WTC11 (cell line): Measurements from ENCODE around the gene LRRN4. TPM values are rescaled to one million over a fixed set of nuclear protein-coding genes. Genes with fewer than 3 reads are reported as not detected.

Experiments used
- ATAC-seq: fragments of 200-7000 bp; cut with Tn5 transposase; 2 replicates; pipeline ENCODE4 v1.10.0; 2021; ENCODE audit warnings: mild to moderate bottlenecking, moderate library complexity
- CTCF ChIA-PET: fragments of 300-600 bp; sonication (Branson Sonifier 250); formaldehyde crosslinking; loops from one replicate; lab custom pipeline; 2021; ENCODE audit warnings: antibody characterized with exemption; lab: Charles Lee
- POLR2A ChIA-PET: fragments of 350-600 bp; sonication (Branson Sonifier 250); formaldehyde crosslinking; loops from one replicate; lab custom pipeline; 2021; ENCODE audit warnings: antibody characterized with exemption; lab: Charles Lee
- DNase-seq: peaks from one replicate; pipeline ENCODE4 v3.0.0; 2021; ENCODE audit warnings: low spot score
- H3K27ac Mint-ChIP-seq: 2 replicates; pipeline ENCODE4 v1.8.0; 2021; ENCODE audit warnings: mixed read lengths
- H3K27me3 Mint-ChIP-seq: 2 replicates; pipeline ENCODE4 v1.8.0; 2021; ENCODE audit warnings: low read depth, mild to moderate bottlenecking, moderate library complexity, mixed read lengths
- H3K36me3 Mint-ChIP-seq: 2 replicates; pipeline ENCODE4 v1.8.0; 2021; ENCODE audit warnings: mixed read lengths
- H3K4me1 Mint-ChIP-seq: 2 replicates; pipeline ENCODE4 v1.8.0; 2022; ENCODE audit warnings: mixed read lengths
- H3K4me3 Mint-ChIP-seq: 2 replicates; pipeline ENCODE4 v1.8.0; 2021; ENCODE audit warnings: mild to moderate bottlenecking, moderate library complexity, mixed read lengths
- H3K9me3 Mint-ChIP-seq: 2 replicates; pipeline ENCODE4 v1.8.0; 2021; ENCODE audit warnings: mixed read lengths
- CREB1 ChIP-seq: sonication (generic); formaldehyde crosslinking; IDR thresholded peaks from 2 replicates; pipeline ENCODE4 v1.8.0; 2023; ENCODE audit warnings: mild to moderate bottlenecking, missing genetic modification reagents
- CREM ChIP-seq: sonication (generic); formaldehyde crosslinking; IDR thresholded peaks from 2 replicates; pipeline ENCODE4 v1.8.1; 2022; ENCODE audit warnings: mild to moderate bottlenecking, missing genetic modification reagents, moderate library complexity
- ELF4 ChIP-seq: sonication (generic); formaldehyde crosslinking; IDR thresholded peaks from 2 replicates; pipeline ENCODE4 v1.8.1; 2022; ENCODE audit warnings: low read depth, mild to moderate bottlenecking, moderate library complexity, missing genetic modification reagents
- ESRRA ChIP-seq: sonication (generic); formaldehyde crosslinking; IDR thresholded peaks from 2 replicates; pipeline ENCODE4 v1.8.1; 2022; ENCODE audit warnings: mild to moderate bottlenecking, missing genetic modification reagents, borderline replicate concordance
- GABPB1 ChIP-seq: sonication (generic); formaldehyde crosslinking; IDR thresholded peaks from 2 replicates; pipeline ENCODE4 v1.8.1; 2023; ENCODE audit warnings: mild to moderate bottlenecking, missing genetic modification reagents
- JAZF1 ChIP-seq: fragments of 250-450 bp; sonication (Bioruptor Pico); IDR thresholded peaks from 2 replicates; pipeline ENCODE4 v1.9.0; 2021; ENCODE audit warnings: moderate library complexity, mild to moderate bottlenecking, inconsistent platforms
- MXD4 ChIP-seq: fragments of 250-450 bp; sonication (Bioruptor Pico); IDR thresholded peaks from 2 replicates; pipeline ENCODE4 v1.8.0; 2021; ENCODE audit warnings: mild to moderate bottlenecking, moderate library complexity, borderline replicate concordance
- MYBL2 ChIP-seq: sonication (generic); formaldehyde crosslinking; IDR thresholded peaks from 2 replicates; pipeline ENCODE4 v1.8.1; 2023; ENCODE audit warnings: mild to moderate bottlenecking, moderate library complexity, missing genetic modification reagents
- NFATC4 ChIP-seq: fragments of 250-450 bp; sonication (Bioruptor Pico); IDR thresholded peaks from 2 replicates; pipeline ENCODE4 v1.9.0; 2021; ENCODE audit warnings: mild to moderate bottlenecking
- NR1H2 ChIP-seq: sonication (generic); formaldehyde crosslinking; IDR thresholded peaks from 2 replicates; pipeline ENCODE4 v1.9.0; 2021; ENCODE audit warnings: mild to moderate bottlenecking, moderate library complexity, missing genetic modification reagents
- PRRX2 ChIP-seq: fragments of 250-450 bp; sonication (Bioruptor Pico); IDR thresholded peaks from 2 replicates; pipeline ENCODE4 v1.8.0; 2021; ENCODE audit warnings: mild to moderate bottlenecking
- TCF7 ChIP-seq: sonication (generic); formaldehyde crosslinking; IDR thresholded peaks from 2 replicates; pipeline ENCODE4 v1.8.0; 2022; ENCODE audit warnings: mild to moderate bottlenecking, low read depth, missing genetic modification reagents, moderate library complexity
- ZBTB21 ChIP-seq: sonication (generic); formaldehyde crosslinking; IDR thresholded peaks from 2 replicates; pipeline ENCODE4 v1.8.1; 2023; ENCODE audit warnings: mild to moderate bottlenecking, missing genetic modification reagents, borderline replicate concordance
- ZNF396 ChIP-seq: fragments of 250-450 bp; sonication (Bioruptor Pico); IDR thresholded peaks from 2 replicates; pipeline ENCODE4 v1.8.0; 2021; ENCODE audit warnings: mild to moderate bottlenecking, moderate library complexity, borderline replicate concordance
- ZNF416 ChIP-seq: fragments of 250-450 bp; sonication (Bioruptor Pico); IDR thresholded peaks from 2 replicates; pipeline ENCODE4 v1.9.0; 2021; ENCODE audit warnings: mild to moderate bottlenecking, inconsistent platforms
- ZNF671 ChIP-seq: fragments of 250-450 bp; sonication (Bioruptor Pico); IDR thresholded peaks from 2 replicates; pipeline ENCODE4 v1.8.0; 2021; ENCODE audit warnings: mild to moderate bottlenecking
- total RNA-seq: library from RNA; stranded (reverse); gene quantifications from 3 replicates; pipeline ENCODE4 v1.2.3, GENCODE V29; 2021
- TF ChIP-seq, protein P1 (sequence below): sonication (generic); formaldehyde crosslinking; IDR thresholded peaks from 2 replicates; pipeline ENCODE4 v1.8.0; 2022; ENCODE audit warnings: mild to moderate bottlenecking, missing genetic modification reagents
- TF ChIP-seq, protein P2 (sequence below): sonication (generic); formaldehyde crosslinking; conservative IDR thresholded peaks from 2 replicates; pipeline ENCODE4 v1.8.1; 2022; ENCODE audit warnings: mild to moderate bottlenecking, missing genetic modification reagents
- TF ChIP-seq, protein P3 (sequence below): sonication (generic); formaldehyde crosslinking; IDR thresholded peaks from 2 replicates; pipeline ENCODE4 v1.8.0; 2022; ENCODE audit warnings: missing genetic modification reagents
- TF ChIP-seq, protein P4 (sequence below): sonication (generic); formaldehyde crosslinking; IDR thresholded peaks from 2 replicates; pipeline ENCODE4 v1.8.1; 2022; ENCODE audit warnings: low read depth, missing genetic modification reagents, borderline replicate concordance
- TF ChIP-seq, protein P5 (sequence below): fragments of 250-450 bp; sonication (Bioruptor Pico); IDR thresholded peaks from 2 replicates; pipeline ENCODE4 v1.9.0; 2021; ENCODE audit warnings: mild to moderate bottlenecking
- TF ChIP-seq, protein P6 (sequence below): sonication (generic); formaldehyde crosslinking; IDR thresholded peaks from 2 replicates; pipeline ENCODE4 v1.8.1; 2023; ENCODE audit warnings: mild to moderate bottlenecking, missing genetic modification reagents, moderate library complexity
- TF ChIP-seq, protein P7 (sequence below): sonication (generic); formaldehyde crosslinking; IDR thresholded peaks from 2 replicates; pipeline ENCODE4 v1.8.1; 2022; ENCODE audit warnings: mild to moderate bottlenecking, moderate library complexity, missing genetic modification reagents

LRRN4 gene
- total RNA-seq, 1 experiment from 2014 or later = 0.48 TPM

DNA sequence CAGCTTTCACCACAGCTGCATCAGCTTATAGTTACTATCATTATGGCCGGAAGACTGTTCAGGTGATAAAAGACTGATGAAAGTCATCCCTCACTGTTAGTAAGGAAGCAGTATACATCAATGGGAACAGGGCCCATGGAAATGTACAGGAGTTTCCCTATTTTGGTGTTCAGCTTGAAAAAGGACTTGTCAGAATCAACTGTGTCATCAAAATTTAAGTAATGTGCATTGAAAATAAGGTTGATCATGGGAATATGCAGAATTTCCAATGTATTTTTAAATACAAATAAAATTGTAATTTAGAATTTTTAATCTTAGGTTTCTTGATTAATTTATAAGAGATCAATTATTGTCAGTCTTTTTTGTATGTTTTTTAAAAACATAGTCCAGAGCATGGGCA is 16.8 kb downstream of the LRRN4 start:
- no peak for DNase-seq
- TF ChIP-seq ZBTB21 (CRISPR knock-in tag) (no peak), TCF7 (CRISPR knock-in tag) (no peak), CREM (no peak), MXD4 (no peak), MYBL2 (CRISPR knock-in tag) (no peak), ESRRA (no peak)
- TF ChIP-seq, protein P1, sequence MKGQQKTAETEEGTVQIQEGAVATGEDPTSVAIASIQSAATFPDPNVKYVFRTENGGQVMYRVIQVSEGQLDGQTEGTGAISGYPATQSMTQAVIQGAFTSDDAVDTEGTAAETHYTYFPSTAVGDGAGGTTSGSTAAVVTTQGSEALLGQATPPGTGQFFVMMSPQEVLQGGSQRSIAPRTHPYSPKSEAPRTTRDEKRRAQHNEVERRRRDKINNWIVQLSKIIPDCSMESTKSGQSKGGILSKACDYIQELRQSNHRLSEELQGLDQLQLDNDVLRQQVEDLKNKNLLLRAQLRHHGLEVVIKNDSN = no peak
- TF ChIP-seq, protein P2, sequence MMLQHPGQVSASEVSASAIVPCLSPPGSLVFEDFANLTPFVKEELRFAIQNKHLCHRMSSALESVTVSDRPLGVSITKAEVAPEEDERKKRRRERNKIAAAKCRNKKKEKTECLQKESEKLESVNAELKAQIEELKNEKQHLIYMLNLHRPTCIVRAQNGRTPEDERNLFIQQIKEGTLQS = no peak
- Mint-ChIP-seq H3K4me3 (no peak overlapping the region), H3K9me3 (no peaks in the 10 kb centered on the region), H3K4me1 (peaks cover 4% of the 10 kb centered on the region; the same call in 1 of the 2 replicates), H3K27me3 (no peaks in the 10 kb centered on the region), H3K27ac (no peak overlapping the region), H3K36me3 (peaks cover 36% of the 10 kb centered on the region)
- POLR2A ChIA-PET = no interaction called here
- CTCF ChIA-PET = interaction anchor here (1.7 kb wide), 1 partner anchor 508 kb away, joined by 4 read pairs; no protein-coding TSS in a partner anchor
- ATAC-seq = no peak

DNA sequence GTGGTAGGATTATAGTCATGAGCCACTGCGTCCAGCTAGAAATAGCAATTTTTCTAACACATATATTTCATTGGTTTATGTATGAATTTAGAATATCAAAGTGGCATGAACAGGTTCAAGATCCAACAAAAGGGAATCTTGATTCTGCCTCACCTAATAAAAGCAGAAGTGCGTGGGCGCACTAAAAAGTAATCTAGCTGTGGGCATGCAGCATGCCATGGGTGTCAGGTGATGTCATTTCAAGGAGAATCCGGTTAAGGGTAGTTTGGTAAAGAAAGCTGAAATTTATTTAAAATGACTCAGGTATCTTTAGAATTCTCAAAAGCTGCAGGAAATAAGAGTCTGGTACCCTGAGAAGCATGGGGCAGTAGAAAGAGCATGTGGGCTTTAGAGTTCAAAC is 17.6 kb downstream of the LRRN4 start:
- POLR2A ChIA-PET = no interaction called here
- TF ChIP-seq ZBTB21 (CRISPR knock-in tag) (no peak), MYBL2 (CRISPR knock-in tag) (no peak), ZNF671 (no peak), ELF4 (CRISPR knock-in tag) (no peak), NFATC4 (no peak), NR1H2 (CRISPR knock-in tag) (no peak)
- TF ChIP-seq, protein P3, sequence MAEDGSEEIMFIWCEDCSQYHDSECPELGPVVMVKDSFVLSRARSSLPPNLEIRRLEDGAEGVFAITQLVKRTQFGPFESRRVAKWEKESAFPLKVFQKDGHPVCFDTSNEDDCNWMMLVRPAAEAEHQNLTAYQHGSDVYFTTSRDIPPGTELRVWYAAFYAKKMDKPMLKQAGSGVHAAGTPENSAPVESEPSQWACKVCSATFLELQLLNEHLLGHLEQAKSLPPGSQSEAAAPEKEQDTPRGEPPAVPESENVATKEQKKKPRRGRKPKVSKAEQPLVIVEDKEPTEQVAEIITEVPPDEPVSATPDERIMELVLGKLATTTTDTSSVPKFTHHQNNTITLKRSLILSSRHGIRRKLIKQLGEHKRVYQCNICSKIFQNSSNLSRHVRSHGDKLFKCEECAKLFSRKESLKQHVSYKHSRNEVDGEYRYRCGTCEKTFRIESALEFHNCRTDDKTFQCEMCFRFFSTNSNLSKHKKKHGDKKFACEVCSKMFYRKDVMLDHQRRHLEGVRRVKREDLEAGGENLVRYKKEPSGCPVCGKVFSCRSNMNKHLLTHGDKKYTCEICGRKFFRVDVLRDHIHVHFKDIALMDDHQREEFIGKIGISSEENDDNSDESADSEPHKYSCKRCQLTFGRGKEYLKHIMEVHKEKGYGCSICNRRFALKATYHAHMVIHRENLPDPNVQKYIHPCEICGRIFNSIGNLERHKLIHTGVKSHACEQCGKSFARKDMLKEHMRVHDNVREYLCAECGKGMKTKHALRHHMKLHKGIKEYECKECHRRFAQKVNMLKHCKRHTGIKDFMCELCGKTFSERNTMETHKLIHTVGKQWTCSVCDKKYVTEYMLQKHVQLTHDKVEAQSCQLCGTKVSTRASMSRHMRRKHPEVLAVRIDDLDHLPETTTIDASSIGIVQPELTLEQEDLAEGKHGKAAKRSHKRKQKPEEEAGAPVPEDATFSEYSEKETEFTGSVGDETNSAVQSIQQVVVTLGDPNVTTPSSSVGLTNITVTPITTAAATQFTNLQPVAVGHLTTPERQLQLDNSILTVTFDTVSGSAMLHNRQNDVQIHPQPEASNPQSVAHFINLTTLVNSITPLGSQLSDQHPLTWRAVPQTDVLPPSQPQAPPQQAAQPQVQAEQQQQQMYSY = no peak
- TF ChIP-seq, protein P4, sequence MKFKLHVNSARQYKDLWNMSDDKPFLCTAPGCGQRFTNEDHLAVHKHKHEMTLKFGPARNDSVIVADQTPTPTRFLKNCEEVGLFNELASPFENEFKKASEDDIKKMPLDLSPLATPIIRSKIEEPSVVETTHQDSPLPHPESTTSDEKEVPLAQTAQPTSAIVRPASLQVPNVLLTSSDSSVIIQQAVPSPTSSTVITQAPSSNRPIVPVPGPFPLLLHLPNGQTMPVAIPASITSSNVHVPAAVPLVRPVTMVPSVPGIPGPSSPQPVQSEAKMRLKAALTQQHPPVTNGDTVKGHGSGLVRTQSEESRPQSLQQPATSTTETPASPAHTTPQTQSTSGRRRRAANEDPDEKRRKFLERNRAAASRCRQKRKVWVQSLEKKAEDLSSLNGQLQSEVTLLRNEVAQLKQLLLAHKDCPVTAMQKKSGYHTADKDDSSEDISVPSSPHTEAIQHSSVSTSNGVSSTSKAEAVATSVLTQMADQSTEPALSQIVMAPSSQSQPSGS (CRISPR knock-in tag) = no peak
- H3K27ac Mint-ChIP-seq = no peak overlapping the region
- H3K4me1 Mint-ChIP-seq = peaks cover 4% of the 10 kb centered on the region; the same call in 1 of the 2 replicates
- no peaks in the 10 kb centered on the region for H3K9me3 Mint-ChIP-seq
- no peak for ATAC-seq
- peaks cover 36% of the 10 kb centered on the region for H3K36me3 Mint-ChIP-seq
- H3K27me3 Mint-ChIP-seq = no peaks in the 10 kb centered on the region
- DNase-seq = no peak
- no peak overlapping the region for H3K4me3 Mint-ChIP-seq
- CTCF ChIA-PET = interaction anchor here (1.7 kb wide), 1 partner anchor 507 kb away, joined by 4 read pairs; no protein-coding TSS in a partner anchor

DNA sequence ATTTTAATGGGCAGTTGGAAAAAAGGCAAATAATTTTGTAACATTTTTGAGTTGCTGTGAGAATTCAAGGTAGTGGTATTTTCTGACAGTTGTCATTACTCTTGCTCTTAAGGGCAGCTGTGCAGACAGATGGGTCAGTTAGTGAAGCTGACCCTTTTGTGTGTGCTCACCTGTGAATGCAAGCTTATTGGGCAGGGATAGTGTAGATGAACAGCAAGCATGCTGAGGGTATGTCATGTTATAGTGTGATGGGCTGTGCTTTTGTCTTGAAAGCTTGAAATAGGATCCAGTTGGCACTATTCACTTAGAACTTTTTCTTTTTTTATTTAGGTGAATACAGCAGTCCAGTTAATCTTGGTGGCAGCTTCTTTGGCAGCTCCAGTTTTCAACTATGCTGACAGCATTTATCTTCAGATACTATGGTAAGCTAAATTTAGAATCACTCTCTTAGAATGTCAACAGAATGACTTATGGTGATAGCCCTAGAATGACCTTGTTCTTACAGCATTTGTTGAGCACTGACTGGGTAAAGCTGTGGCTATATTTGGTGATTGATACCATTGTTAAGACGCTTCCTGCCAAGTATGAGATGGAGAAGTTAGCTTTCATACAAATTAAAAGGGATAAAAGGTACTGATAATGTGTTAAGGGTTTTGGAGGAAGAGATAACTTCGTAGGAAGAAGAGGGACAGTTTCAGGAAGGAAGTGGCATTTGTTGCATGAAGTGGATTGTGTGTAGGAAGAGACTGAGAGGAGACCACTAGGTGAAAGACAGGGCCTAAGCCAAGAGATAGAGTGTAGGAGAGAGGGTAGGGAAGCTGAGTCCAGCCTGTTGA is 19.5 kb downstream of the LRRN4 start:
- Mint-ChIP-seq H3K36me3 (peaks cover 30% of the 10 kb centered on the region), H3K27me3 (no peaks in the 10 kb centered on the region), H3K4me3 (no peak overlapping the region), H3K4me1 (peaks cover 4% of the 10 kb centered on the region; the same call in 1 of the 2 replicates), H3K9me3 (no peaks in the 10 kb centered on the region), H3K27ac (no peak overlapping the region)
- ATAC-seq (no peak), DNase-seq (no peak)
- CTCF ChIA-PET = no interaction called here
- POLR2A ChIA-PET = no interaction called here
- TF ChIP-seq PRRX2 (CRISPR knock-in tag) (no peak), JAZF1 (CRISPR knock-in tag) (no peak), ZNF416 (CRISPR knock-in tag) (no peak), ZNF396 (CRISPR knock-in tag) (no peak), CREB1 (CRISPR knock-in tag) (no peak), GABPB1 (CRISPR knock-in tag) (no peak)
- TF ChIP-seq, protein P5, sequence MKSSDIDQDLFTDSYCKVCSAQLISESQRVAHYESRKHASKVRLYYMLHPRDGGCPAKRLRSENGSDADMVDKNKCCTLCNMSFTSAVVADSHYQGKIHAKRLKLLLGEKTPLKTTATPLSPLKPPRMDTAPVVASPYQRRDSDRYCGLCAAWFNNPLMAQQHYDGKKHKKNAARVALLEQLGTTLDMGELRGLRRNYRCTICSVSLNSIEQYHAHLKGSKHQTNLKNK (CRISPR knock-in tag) = no peak
- TF ChIP-seq, protein P6, sequence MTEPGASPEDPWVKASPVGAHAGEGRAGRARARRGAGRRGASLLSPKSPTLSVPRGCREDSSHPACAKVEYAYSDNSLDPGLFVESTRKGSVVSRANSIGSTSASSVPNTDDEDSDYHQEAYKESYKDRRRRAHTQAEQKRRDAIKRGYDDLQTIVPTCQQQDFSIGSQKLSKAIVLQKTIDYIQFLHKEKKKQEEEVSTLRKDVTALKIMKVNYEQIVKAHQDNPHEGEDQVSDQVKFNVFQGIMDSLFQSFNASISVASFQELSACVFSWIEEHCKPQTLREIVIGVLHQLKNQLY = no peak
- TF ChIP-seq, protein P7, sequence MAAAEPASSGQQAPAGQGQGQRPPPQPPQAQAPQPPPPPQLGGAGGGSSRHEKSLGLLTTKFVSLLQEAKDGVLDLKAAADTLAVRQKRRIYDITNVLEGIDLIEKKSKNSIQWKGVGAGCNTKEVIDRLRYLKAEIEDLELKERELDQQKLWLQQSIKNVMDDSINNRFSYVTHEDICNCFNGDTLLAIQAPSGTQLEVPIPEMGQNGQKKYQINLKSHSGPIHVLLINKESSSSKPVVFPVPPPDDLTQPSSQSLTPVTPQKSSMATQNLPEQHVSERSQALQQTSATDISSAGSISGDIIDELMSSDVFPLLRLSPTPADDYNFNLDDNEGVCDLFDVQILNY (CRISPR knock-in tag) = no peak
